Measurements from ENCODE around the gene TBC1D10A.

- TF ChIP-seq, protein P1, sequence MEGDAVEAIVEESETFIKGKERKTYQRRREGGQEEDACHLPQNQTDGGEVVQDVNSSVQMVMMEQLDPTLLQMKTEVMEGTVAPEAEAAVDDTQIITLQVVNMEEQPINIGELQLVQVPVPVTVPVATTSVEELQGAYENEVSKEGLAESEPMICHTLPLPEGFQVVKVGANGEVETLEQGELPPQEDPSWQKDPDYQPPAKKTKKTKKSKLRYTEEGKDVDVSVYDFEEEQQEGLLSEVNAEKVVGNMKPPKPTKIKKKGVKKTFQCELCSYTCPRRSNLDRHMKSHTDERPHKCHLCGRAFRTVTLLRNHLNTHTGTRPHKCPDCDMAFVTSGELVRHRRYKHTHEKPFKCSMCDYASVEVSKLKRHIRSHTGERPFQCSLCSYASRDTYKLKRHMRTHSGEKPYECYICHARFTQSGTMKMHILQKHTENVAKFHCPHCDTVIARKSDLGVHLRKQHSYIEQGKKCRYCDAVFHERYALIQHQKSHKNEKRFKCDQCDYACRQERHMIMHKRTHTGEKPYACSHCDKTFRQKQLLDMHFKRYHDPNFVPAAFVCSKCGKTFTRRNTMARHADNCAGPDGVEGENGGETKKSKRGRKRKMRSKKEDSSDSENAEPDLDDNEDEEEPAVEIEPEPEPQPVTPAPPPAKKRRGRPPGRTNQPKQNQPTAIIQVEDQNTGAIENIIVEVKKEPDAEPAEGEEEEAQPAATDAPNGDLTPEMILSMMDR (IDR thresholded peaks at IDR 0.05), result no peak
- TF ChIP-seq EP300 (IDR thresholded peaks at IDR 0.05; ENCODE audit: borderline replicate concordance in 1 of 2, low read depth in 1 of 2, low read length in 1 of 2), result no peak
- no peak for TF ChIP-seq RAD21 (IDR thresholded peaks at IDR 0.05; ENCODE audit: low read length)
- TF ChIP-seq RFX5 (IDR thresholded peaks at IDR 0.05; ENCODE audit: low read length), result no peak
- TF ChIP-seq, protein P2, sequence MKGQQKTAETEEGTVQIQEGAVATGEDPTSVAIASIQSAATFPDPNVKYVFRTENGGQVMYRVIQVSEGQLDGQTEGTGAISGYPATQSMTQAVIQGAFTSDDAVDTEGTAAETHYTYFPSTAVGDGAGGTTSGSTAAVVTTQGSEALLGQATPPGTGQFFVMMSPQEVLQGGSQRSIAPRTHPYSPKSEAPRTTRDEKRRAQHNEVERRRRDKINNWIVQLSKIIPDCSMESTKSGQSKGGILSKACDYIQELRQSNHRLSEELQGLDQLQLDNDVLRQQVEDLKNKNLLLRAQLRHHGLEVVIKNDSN (IDR thresholded peaks at IDR 0.05; ENCODE audit: borderline replicate concordance, low read depth), result no peak
- TF ChIP-seq MEF2A (IDR thresholded peaks at IDR 0.05; ENCODE audit: borderline replicate concordance, low read depth), result no peak
- TF ChIP-seq YY1 (IDR thresholded peaks at IDR 0.05; ENCODE audit: low read depth), result no peak
- TF ChIP-seq REST (IDR thresholded peaks at IDR 0.05; ENCODE audit: low read depth, low read length), result no peak
- no peak for TF ChIP-seq TEAD4 (IDR thresholded peaks at IDR 0.05; ENCODE audit: borderline replicate concordance, insufficient read depth)
- TF ChIP-seq FOXM1 (IDR thresholded peaks at IDR 0.05; ENCODE audit: low read depth), result no peak
- TF ChIP-seq TAF1 (IDR thresholded peaks at IDR 0.05; ENCODE audit: borderline replicate concordance, low read depth, low read length), result no peak
- TF ChIP-seq CHD2 (IDR thresholded peaks at IDR 0.05; ENCODE audit: low read length, partially characterized antibody), result no peak
Observed at GRCh38 chr22:30337461-30337778, 10.7 kb upstream of the TBC1D10A start.
